GM19438 (cell line): ENCODE data around the gene WLS.

Source experiments
- ATAC-seq: cut with Tn5 transposase; IDR thresholded peaks from one replicate; pipeline ENCODE4 v1.9.1; 2021; ENCODE audit warnings: low read depth; ENCODE audit not compliant: unreplicated experiment

Gene WLS

DNA sequence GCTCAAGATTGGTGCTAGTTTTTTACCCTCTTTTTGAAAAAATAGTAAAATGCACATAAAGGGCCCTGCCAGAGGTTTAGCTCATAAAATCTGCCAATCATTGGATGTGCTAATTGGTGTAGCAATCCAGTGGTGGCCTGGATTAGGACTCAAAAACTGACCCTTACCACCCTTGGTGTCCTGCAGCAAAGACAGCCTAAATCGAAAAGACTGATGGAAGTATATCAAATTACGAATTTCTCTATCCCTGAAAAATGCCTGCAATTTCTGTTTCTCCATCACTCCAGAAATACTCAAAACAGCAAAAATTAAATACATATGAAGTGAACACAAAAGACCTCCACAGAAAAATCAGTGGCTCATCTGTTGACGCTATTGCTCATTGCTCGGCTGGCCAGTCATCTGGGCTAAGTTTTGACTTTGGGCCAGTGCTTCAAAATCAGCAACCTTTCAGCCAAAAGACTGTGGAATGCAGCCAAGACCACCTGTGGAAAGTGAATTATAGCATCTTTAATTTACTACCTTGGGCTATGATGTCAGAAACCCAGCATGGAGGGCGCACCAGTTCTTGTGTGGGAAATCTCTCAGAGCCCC, 30.0 kb downstream of the WLS start:
- ATAC-seq, result no peak

DNA sequence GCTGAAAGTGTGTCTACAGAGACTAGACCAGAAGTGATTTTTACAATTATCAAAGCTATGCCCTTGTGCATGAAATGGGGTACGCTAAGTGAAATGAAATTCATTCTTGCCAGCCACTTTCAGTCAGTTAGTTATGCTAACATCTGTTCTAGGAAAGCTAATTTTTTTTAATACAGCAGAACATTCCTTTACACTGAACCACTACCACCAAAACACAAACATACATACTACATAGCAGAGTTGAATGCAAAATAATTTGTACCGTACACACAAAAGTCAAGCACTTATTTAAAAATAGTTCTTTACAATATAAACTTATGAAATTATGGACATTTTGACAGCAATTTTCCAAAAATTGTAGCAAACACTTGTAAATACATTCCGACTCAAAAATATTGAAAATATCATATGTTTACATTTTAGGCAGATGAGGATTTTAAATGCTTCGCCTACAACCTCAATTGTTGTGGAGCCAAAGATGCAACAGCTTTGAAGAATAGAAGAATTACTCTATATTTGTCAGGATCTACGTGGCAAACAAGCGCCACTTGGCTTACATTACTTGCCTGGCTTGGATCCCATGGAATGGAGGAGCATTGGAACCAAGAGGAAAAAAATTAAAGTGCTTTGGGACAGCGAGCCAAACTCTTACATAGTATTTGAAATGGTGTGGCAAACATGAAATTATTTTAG, 30.6 kb downstream of the WLS start:
- ATAC-seq, result no peak

DNA sequence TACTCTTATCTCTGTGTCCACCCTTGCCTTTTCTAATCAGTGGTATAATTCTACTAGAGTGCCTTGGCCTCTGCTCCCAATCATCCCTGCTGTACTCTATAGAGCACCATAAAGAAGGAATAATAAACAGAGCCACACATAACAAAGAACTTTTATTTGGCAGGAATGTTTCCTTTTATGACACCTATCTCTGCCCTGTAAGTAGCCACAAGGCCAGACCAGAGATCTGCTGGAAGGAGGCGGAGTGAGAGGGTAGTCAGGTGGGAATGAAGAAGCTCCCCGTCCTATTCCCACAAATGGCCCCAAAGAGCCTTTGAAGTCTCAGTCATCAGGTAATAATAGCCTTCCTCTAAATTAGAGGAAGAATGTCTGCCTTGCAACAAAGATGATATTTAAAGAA, 32.7 kb downstream of the WLS start:
- no peak for ATAC-seq

DNA sequence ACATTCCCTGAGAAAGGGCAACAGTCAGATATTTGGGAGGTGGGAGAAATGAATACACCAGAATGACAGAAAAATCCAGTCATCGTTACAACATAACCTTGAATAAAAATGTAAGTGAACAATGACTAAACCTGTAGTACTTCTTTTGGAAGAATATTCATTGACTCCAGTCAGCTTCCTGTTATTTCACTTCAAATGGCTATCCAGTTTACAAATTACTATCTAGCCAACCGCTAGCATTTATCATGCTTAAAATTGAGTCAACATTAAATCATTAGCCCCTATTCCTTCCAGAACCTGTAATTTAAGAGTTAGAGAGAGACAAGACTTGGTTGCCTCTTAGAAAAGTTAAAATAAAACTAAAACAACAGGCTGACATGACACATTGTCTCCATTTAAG, 33.6 kb downstream of the WLS start:
- ATAC-seq, result no peak

DNA sequence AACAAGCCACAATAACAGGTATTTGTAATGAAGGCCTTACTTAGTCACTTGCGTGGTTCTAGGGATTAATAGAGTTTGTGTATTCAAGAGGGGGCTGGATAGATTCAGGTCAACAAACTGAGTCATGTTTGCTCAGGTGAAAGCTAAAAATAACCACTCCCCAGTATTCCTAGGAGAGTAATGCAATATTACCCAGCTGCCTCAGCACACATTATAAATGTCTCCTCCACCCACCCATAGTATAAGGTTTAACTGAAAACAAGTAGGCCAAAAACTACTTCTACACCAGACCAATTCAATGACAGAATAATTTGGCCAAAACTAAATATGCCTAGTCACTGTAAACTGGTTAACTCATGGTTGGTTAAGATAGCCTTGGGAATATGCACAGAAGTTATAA, 34.4 kb downstream of the WLS start:
- ATAC-seq, result no peak

DNA sequence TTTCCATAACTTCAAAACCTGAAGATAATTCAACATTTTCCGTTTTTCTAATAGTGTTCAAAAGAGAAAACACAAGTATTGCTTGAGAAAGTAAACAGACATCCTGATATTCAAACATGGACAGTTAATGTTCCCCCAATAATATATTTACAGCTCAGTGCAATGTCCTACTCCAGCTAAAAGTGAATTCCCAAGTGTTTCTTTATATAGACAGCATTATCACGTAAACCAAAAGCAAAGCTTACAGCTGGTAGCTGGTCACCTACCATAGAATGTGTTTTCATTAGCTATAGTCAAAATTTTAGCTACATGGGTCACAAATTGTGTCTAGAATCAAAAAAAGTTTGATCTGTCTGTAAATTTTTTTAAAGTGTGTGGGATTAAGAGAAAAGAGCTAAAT, 34.9 kb downstream of the WLS start:
- no peak for ATAC-seq

DNA sequence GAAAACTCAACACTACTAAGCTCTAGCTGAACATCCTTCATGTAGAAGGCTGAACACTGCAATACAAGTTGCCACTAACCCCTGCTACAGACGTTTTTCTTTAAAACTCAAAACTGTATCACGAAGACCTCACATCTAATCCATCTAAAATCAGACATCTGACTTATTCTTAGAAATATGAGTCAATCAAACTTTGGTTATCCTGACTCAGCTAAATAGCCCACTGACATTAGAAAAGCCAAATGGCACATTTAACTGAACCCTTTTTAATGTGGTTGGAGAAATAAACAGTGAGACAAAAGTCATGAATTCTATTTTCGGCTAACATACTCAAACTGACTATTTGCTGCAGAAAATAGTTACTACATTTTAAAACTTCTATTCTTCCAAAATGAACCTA, 35.6 kb downstream of the WLS start:
- no peak for ATAC-seq

DNA sequence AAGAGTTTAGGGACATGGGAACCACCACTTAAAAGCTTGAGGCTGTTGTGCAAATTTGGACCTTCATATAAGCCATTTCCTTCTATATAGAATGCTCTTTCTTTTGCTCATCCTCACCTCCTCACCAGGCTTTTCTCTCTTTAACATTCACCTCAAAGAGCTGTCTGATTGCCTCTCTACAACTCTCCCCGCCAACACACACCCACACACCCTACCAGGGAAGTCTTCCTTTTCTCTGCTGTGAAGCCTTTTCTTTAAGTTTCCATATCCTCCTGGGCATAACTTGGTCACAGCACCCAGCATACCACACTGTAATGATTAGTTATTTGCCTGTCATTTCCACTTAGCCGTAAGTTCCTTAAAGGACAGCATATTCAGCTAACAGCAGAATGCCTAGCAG, 40.6 kb downstream of the WLS start:
- no peak for ATAC-seq

DNA sequence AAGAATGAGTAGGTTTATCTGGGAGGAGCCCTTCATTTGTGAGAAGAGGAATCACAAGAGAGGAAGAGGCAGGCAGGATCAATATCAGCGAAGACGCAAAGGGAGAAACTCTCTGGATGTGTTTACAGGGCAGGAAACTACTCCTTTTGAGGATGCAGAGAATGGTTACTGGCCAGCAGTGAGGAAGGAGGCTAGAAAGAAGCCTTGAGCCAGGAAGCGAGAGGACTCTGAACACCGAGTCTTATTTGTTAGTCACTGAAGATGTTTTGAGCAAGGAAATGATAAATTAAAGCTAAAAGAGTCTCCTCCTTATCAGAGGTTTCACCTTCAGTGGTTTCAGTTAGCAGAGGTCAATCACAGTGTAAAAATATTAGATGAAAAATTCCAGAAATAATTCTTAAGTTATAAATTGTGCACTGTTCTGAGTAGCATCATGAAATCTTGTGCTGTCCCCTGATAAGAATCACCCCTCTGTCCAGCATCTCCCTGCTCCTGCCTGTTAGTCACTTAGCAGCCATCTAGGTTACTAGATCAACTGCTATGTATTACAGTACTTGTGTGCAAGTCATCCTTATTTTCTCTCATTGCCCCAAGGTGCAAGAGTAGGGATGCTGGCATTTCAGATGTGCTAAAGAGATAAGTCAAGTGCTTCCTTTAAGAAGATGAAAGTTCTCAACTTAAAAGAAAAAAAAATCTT, 43.5 kb downstream of the WLS start:
- ATAC-seq, result no peak

DNA sequence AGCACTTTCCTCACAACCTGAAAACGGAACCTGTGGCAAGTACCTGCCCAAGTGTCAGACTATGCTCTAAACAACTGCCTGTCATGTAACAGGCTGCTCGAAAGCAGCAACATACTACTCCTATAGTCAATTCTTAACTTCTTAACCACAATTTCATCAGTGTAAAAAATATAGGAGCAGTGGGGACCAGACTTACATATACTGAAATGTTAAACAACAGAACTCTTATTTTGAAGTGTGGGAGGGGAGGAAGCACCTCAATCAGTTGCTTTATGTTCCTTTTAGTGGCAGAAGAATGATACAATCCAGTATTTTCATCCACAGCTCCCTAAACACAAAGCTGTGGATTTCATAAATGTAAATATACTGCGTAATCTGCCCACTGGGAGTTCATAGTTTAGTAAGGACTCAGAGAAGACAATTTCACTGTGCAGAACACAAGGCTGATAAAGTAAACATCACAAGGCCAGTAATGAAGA, 44.2 kb downstream of the WLS start:
- ATAC-seq, result no peak

DNA sequence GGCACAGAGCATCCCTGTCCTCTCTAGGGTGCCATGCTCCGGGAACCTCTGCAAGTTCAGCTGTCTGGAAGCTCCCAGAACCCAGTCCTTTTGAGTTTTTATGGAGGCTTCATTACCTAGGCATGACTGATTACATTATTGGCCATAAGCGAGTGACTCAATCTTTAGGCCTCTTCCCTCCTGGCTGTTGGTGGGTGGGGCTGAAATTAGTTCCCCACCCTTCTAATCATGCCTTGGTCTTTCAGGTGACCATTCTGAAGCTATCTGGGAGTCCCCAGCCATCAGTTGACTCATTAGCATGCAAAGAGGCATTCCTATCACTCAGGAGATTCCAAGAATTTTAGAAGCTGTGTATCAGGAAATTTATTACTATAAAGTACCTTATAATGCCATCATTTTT, 46.6 kb downstream of the WLS start:
- ATAC-seq, result no peak

DNA sequence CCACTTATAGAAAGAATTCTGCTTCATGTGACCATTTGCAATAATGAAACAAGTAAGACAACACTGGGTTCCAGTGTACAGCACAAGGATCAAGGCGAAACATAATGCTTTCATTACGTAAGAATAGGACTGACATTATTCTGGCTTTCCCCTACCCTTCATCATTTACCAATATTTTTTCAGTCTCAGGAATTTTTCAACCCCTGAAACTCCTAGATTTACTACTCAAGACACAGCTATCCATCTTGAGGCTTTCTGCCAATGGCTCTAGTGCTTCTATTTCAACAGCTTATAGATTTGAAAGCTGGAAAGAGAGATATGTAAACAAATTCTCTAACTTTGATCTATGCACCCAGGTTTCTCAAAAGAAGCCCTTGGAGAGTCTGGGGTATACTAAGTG, 48.4 kb downstream of the WLS start:
- no peak for ATAC-seq

DNA sequence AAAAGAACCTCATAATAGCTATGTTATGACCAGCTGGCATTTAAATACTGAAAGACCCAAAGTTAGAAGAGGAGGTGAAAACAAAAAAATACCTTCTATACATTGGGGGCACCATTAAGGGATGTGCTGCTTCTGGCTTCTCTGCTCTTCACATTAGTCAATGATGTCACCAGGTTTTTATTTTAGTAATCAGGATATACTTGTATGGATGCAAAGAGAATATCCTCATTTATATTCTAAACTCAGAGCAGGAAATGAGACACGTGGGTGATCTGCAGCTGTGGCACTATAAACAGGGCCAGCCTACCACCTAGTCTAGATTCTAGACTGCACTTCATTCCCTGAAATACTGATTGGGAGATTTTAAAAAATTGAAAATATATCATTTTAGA, 51.2 kb downstream of the WLS start:
- no peak for ATAC-seq

DNA sequence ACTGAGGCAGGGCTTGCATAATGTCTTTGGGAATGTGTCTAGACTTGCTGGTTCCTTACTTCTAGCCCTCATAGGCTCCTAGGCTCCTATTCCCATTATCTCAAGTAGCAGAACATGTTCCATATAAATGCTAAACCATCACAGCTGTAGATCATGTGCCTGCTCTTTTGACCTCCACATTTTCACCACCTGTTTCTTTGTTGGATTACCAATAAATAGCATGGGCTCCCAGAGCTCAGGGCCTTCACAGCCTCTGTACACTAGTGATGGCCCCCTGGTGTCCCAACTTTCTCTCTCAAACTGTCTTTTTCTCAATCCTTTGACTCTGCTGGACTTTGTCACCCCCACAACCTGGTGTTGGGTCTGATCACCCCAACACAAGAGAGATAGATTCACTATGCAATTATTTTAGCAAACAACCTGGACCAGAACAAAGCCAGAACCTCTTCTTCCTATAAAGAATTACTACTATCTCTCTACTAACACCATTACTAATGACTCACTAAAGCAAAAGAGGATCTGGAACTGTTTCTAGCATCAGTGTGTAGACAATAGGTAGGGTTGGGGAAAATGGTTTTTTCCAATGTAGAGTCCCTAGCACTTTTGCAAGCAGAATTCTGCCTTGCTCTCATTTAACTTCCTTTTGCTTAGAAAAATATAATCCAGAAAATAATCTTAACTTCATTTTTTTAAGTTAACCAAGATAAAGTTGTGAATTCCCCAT, 51.7 kb downstream of the WLS start:
- ATAC-seq, result no peak

DNA sequence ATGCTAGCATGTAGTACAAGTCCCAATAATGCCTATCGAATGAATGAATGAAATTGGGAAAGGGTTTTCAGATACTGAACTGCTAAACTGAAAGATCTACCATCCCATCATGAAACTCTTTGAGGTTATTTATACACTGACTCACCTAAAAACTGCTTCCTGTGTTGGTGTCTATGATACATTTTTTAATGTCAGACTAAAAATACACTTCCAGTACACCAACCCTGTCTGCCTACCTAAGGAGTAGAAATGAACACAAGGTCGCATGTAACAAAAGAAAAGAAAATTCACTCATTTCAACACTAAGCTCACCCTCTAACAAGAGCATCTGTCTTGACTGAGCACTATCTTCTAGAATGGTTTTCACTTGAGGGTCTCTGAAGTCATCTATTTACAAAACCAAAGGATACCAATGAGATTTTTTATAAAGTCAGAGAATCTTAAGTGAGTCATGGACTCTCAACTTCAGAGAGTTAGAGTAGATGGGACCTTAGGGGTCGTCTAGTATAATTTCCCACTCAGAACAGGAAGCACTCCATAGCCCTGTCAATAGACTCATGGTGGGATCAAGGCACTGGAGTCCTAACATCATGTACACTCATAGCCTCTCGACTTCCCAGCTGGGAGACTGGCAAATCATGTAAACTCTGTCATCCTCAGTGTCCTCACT, 53.4 kb downstream of the WLS start:
- ATAC-seq, result no peak

DNA sequence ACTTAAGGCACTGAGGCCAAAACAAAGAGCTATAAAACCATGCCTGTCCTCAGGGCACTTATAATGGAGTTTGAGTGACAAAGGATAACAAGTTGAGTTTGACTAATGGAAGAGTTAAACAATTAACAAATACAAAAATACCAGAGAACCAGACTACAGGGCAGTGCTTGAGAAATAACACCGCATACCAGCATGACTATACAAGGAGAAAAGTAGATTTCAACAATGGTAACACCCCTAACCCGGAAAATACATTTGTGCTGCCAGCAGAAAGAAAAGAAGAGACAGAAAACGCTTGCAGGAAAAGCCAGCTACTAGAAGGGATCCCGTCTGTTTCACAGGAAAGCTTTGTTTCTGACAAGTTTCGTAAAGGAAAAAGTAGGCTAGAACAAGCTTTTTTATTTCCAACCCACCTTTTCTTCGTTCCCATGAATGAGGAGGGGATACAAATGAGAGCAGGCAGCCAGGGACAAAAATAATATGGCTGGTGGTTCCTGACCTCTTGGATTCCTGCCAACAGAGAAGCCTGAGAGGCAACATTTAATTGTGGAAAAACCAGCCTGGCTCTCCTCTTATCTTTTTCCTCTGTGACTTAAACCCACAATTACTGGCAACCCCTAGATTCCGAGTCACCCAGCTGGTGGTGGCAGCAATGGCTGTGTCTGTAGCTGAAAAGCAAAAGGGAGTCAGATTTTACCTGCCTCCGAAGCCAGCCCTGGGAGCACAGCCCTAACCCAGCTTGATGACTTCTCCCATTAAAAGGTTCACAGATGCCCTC, 56.5 kb downstream of the WLS start:
- no peak for ATAC-seq

DNA sequence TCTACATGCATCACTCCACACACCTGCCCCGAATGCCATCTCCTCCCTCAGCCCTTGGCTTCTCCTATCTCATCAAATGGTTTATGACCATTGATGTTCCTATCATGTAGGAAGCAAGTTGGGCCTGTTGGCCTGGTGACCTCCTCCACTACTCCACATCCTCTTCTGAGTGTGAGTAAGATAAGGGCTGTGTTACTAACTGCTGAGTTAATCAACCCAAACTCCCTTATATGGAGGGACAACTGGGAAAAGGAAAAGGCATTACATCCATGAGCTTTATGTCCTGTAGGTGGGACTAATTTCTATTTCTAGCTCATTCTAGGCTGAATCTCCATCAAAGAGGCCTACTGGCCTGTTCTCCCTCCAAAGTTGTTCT, 57.6 kb downstream of the WLS start:
- ATAC-seq, result no peak

DNA sequence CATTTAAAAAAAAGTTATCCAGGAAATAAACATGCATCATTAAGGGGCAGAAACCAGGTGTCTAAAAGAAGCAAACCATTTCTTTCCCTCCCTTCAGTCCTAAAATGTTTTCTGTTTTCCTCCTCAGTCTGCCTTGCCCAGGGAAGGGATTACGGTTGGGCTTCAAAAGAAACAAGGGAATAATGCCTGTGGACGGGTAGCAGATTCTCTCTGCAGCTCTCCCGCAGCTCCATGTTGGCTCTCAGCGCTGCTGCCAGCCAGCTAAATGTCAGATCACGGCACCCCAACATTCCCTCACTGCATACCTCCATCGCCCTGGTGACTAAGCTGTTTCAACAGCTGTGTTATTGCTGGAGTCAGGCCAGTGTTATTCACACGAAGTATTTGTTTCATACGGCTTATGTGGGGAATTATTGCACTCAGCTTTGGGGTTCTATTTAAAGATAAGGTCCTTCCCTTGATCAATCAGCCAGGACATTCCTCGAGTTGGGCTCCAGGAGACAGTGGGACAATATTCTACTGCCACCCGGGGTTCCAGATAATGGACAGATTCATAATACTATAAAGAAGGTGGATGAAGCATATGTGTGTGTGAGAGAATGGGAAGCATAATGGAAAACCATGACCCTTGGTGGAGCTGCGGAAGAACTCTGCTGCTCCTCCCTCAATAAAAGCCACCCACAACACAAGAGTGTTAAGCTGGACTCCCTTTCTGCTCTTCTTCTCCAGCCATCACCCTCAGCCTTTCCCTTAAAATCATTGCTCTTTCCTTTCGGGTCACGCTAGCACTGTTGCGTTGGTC, 58.2 kb downstream of the WLS start:
- no peak for ATAC-seq

DNA sequence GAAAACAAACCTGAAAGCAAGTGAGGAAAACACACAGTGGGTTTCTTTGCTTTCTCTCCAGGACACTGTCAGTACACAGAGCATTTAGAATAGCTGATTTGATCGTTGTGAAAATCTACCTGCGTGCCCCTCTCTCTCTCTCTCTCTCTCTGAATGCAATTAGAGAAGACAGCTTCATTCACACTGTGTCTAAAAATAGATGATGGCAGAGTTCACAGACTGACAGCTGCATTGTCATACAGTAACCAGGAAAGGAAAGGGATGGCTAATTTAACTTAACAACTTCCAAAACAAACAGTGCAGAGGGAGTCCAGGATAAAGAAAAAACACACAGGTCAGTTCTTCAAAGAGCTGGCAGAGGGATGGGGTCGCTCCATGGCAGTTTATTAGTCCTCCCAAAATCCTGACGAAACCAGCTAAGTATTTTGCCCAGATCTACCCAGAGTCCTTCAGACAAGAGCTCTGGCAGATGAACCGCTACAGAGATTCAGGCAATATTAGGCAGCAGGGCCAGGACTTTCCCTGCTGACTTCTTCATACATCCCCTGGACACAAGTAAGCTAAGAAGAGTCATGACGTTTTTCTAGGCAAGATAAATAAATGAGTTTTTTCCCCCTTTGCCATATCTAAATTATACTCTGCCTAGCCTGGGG, 58.9 kb downstream of the WLS start:
- no peak for ATAC-seq
